ENCODE results near the gene PROSER1.
"Not testable (repeated sequence)": the region's sequence is repeated elsewhere in the genome, so short reads cannot be mapped to it uniquely, and the experiment has no call there.

PROSER1 gene

DNA sequence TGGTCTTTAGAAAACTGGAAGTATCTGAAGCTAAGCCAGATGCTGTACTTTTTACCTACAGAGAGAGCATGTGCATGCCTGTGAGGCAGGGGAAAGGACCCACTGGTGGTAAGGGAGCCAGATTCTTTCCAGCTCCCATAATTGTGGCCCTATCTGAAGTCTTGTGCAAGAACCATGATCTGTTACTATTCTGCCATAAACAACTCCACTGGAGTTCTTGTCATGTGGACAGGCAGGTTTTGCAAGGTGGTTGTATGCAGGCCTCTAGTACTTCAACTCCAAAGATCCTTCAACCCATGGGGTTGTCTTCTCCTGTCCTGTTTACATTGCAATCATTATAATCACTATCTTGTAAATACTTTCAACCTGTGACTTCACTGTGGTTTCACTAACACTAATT is 14.1 kb downstream of the PROSER1 start:
- no peak for DNase-seq

- DNase-seq = no peak
Observed at GRCh38 chr13:39023316-39023715, 14.6 kb downstream of the PROSER1 start.

DNA sequence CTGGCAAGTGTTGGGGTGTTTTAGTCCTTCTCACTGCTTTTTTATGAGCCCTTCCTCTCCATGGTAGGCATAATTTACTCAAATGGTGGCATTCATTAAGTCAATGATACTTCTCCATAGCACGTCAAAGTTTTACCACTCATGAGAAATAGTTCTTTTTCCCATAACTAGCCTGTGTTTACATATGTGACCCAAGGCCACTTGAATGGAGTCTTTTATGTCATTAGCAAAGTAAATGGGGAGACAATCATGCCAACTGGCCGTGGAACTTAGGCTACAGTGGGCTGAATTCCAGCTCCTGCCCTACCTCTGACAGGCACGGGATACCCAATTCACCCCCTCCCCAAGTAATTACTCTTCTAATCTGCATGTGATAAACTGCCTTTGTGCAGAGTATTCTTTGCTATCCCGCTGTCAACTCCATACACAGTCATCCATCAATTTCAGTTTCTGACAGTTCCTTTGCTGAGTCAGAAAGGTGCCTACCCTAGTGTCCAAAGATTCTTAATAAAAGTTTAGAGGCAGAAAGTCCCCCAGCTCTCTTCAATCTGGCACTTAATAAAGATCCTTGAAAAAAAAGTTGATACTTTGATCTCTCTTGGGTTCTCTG is 16.9 kb downstream of the PROSER1 start:
- no peak for DNase-seq

- no peak for DNase-seq
Observed at GRCh38 chr13:39016787-39017186, 21.1 kb downstream of the PROSER1 start.

GRCh38 chr13:39016087-39016486 is 21.8 kb downstream of the PROSER1 start:
- no peak for DNase-seq

DNA sequence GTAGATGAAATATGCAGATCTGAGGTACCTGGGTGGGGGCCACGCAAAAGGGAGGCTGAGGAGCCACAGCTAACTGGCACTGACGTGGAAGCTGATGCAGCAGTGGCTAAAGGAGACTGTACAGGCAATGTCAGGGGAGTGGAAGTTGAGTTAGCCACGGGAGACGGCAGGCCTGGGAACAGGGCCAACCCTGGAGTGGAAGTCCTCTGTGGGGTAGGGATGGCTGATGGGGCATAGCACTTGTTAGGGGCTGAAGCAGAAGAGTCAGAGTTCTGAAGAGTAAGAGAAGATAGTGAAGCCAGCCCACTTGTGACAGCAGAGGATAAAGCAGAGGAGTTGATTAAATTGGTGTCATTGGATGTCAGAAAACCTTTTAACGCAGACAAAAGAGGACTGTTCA is 24.4 kb downstream of the PROSER1 start:
- DNase-seq = no peak

DNA sequence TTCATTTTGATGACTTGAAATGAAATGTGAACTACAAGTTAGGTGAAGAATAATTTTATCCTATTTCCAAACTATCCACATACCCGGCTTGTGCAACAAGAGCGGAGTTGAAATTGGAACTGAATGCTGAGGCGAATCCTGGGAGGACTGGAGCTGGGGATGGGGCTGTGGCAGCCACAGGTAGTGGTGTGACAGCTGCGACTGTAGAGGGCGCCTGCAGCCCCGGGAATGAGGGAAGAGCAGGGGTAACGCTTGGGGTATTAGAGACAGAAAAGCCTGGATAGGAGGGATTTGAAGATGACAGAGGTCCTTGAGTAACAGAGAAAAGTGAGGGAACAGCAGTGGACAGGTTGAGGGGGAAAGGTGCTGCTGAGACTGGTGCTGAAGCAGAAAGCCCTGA is 25.3 kb downstream of the PROSER1 start:
- no peak for DNase-seq

- DNase-seq = not testable (repeated sequence)
Observed at GRCh38 chr13:39006371-39007111, 31.3 kb downstream of the PROSER1 start.

DNA sequence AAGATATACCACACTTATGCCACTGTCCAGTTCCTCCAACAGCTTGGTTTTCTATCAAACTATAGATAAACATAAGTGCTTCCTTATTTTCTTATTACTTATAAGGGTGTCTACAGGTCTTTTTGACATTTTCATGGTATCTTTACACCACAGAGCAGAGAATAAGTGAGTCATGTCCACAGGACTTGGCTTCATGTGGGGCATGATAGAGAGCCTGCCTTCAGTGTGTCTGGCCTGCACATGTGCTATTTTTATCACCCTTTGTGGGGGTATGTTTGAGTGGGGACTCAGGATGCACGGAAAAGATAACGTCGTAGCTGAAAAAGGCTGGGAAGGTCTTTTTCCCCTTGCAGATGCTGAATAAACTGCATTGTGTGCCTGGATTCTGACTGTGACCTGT is 39.1 kb downstream of the PROSER1 start:
- no peak for DNase-seq

DNA sequence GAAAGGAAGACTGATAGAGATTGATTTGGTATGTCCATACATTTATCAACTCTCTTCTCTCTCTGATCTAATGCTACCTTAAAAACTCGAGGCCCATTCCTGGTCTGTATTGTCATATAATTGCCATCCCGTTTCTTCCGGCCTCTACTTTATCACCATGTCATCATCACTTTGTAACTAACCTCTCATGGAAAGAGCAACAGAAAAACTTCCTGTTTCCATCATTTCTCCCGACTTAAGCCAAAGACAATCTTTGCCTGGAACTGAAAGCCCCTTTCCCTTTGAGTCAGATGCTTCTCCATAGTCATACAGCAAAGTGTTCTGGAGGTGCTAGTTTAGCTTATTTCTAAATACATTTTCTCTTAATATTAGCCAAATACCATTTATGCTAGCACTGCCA is 44.5 kb downstream of the PROSER1 start:
- DNase-seq = no peak

GRCh38 chr13:38990693-38991092 is 47.2 kb downstream of the PROSER1 start, which contains the start of gene STOML3:
STOML3 (minus strand) TSS chr13:38990831; CDS start chr13:38990721, 110 bp downstream.
- no peak for DNase-seq

GRCh38 chr13:38981096-38981495 is 56.8 kb downstream of the PROSER1 start:
- no peak for DNase-seq

- DNase-seq = no peak
Observed at GRCh38 chr13:38980750-38981078, 57.2 kb downstream of the PROSER1 start.

DNA sequence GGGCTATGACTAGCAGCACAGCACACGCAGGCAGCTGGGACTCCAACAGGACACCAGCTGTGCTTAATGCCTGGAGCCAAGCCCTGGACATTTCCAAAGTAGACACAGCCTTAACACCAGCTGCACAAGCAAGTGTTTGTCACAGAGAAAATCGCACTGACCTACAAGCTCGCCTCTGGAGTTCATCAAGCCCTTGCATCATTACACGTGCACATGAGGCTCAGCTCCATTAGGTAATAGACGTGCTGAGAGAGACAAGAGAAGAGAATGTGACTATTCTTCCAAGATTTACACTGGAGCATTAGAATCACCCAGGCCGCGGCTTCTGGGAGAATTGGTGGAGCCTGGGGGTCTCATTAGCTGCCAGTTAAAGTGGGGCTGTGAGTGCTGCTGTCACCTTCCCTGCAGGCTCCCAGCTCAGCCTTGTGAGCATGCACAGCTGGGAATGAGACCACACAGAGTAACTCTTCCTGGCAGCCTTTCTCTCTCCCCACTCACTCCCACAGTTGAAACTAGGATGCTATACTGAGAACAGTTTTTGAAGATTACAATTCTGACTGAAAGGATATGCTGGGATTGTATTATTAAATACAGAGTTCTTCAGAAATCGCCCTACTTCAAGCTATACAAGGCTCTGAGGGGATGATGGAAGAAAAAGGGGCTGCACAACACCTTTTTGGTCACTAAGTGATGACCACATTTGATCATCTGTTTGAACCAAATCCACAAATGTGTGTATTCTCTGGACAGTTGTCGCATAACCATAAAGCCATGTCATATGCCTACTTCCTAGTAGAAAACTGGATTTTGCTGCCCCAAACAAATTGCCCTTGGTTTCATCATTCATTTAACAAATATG is 57.8 kb downstream of the PROSER1 start:
- no peak for DNase-seq

- DNase-seq = no peak
Observed at GRCh38 chr13:38970380-38971051, 67.4 kb downstream of the PROSER1 start.

GRCh38 chr13:38969187-38969586 is 68.7 kb downstream of the PROSER1 start:
- no peak for DNase-seq

GRCh38 chr13:38967446-38967845 is 70.4 kb downstream of the PROSER1 start:
- no peak for DNase-seq

DNA sequence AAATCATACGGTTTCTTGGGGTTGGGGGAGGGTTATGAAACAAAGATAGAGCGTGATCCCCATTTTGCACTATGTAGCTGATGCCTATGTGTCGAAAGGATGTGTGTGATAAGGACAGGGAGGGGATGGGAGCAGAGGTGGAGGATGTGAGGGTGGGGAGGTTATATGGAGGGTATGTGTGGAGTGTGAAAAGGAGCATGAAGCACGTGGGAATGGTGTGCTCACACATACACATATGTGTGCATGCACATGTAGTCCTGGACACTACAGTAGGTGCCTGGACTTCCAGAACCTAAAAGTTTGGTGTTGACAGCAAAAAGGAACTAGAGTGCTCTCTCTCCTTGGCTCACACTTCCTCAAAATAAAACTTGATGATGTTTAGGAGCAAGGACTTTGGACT is 72.6 kb downstream of the PROSER1 start:
- no peak for DNase-seq

- DNase-seq = no peak
Observed at GRCh38 chr13:38960175-38960574, 77.7 kb downstream of the PROSER1 start.
